HG03103 (cell line): ENCODE measurements around the gene UNC93B1.

ENCODE experiments used
- ATAC-seq: cut with Tn5 transposase; IDR thresholded peaks from one replicate; pipeline ENCODE4 v1.9.1; 2021; ENCODE audit warnings: low read depth; ENCODE audit not compliant: unreplicated experiment

Gene UNC93B1

GRCh38 chr11:68024508-68024907 is 20.6 kb upstream of the UNC93B1 start:
- ATAC-seq, result no peak

GRCh38 chr11:68022531-68022930 is 18.6 kb upstream of the UNC93B1 start:
- ATAC-seq, result no peak

- no peak for ATAC-seq
Measured at GRCh38 chr11:68021167-68021787, 17.4 kb upstream of the UNC93B1 start.

- ATAC-seq, result no peak
Measured at GRCh38 chr11:68020575-68020974, 16.7 kb upstream of the UNC93B1 start.

- no peak for ATAC-seq
Measured at GRCh38 chr11:68019486-68019885, 15.6 kb upstream of the UNC93B1 start.

GRCh38 chr11:68018730-68019190 is 14.9 kb upstream of the UNC93B1 start:
- ATAC-seq, result no peak

- no peak for ATAC-seq
Measured at GRCh38 chr11:68017980-68018729, 14.3 kb upstream of the UNC93B1 start.

- no peak for ATAC-seq
Measured at GRCh38 chr11:68016904-68017817, 13.3 kb upstream of the UNC93B1 start.

- no peak for ATAC-seq
Measured at GRCh38 chr11:68016161-68016903, 12.4 kb upstream of the UNC93B1 start.

- ATAC-seq, result no peak
Measured at GRCh38 chr11:68015467-68015866, 11.6 kb upstream of the UNC93B1 start.

GRCh38 chr11:68014947-68015447 is 11.1 kb upstream of the UNC93B1 start:
- no peak for ATAC-seq

GRCh38 chr11:68014157-68014946 is 10.5 kb upstream of the UNC93B1 start:
- ATAC-seq, result no peak

GRCh38 chr11:68013611-68014156 is 9.8 kb upstream of the UNC93B1 start:
- no peak for ATAC-seq

GRCh38 chr11:68012843-68013610 is 9.1 kb upstream of the UNC93B1 start:
- ATAC-seq, result no peak

- ATAC-seq, result no peak
Measured at GRCh38 chr11:68012044-68012842, 8.3 kb upstream of the UNC93B1 start.

- no peak for ATAC-seq
Measured at GRCh38 chr11:68011051-68011943, 7.4 kb upstream of the UNC93B1 start.
